GM20431 (cell line): Measurements from ENCODE around the gene HMMR.
"Not testable (repeated sequence)": the region's sequence is repeated elsewhere in the genome, so short reads cannot be mapped to it uniquely, and the experiment has no call there.

Source experiments
- in situ Hi-C: fragments of 300-500 bp; cut with MseI, MboI; formaldehyde crosslinking; loops from one replicate; pipeline ENCODE4 v1.15.0; 2020; ENCODE audit warnings: low sequenced_read_pairs; ENCODE audit not compliant: unreplicated experiment

The HMMR gene

GRCh38 chr5:163460562-163461171 is at the start of gene HMMR:
HMMR (plus strand) TSS chr5:163460632; CDS start chr5:163460693, 61 bp downstream.
- in situ Hi-C loops: no loop called here

GRCh38 chr5:163415673-163416072 is 44.8 kb upstream of the HMMR start:
- in situ Hi-C loops: not testable (repeated sequence)

- in situ Hi-C loops: no loop called here
These were observed 35.6 kb upstream of the HMMR start for GRCh38 chr5:163424836-163425235.

- in situ Hi-C loops: not testable (repeated sequence)
These were observed 34.3 kb upstream of the HMMR start for GRCh38 chr5:163426128-163426527.

GRCh38 chr5:163432544-163432943 is 27.9 kb upstream of the HMMR start:
- in situ Hi-C loops: no loop called here

GRCh38 chr5:163433271-163433670 is 27.2 kb upstream of the HMMR start:
- in situ Hi-C loops: no loop called here

- in situ Hi-C loops: no loop called here
These were observed 26.0 kb upstream of the HMMR start for GRCh38 chr5:163434401-163434866.

- in situ Hi-C loops: no loop called here
These were observed 23.9 kb upstream of the HMMR start for GRCh38 chr5:163436515-163436914.

- in situ Hi-C loops: no loop called here
These were observed 23.5 kb upstream of the HMMR start for GRCh38 chr5:163437011-163437308.

- in situ Hi-C loops: no loop called here
These were observed 22.9 kb upstream of the HMMR start, which contains the start of gene CCNG1 for GRCh38 chr5:163437309-163438182. CCNG1 (plus strand) TSS chr5:163437595; CDS start chr5:163439257, 1,662 bp downstream.

- in situ Hi-C loops: no loop called here
These were observed 21.4 kb upstream of the HMMR start for GRCh38 chr5:163439092-163439425.

GRCh38 chr5:163440954-163441353 is 19.5 kb upstream of the HMMR start:
- in situ Hi-C loops: no loop called here

GRCh38 chr5:163444526-163444925 is 15.9 kb upstream of the HMMR start:
- in situ Hi-C loops: no loop called here

GRCh38 chr5:163445345-163445744 is 15.1 kb upstream of the HMMR start:
- in situ Hi-C loops: no loop called here

GRCh38 chr5:163447191-163447590 is 13.2 kb upstream of the HMMR start:
- in situ Hi-C loops: no loop called here

GRCh38 chr5:163447875-163448274 is 12.6 kb upstream of the HMMR start:
- in situ Hi-C loops: no loop called here

GRCh38 chr5:163448491-163448890 is 11.9 kb upstream of the HMMR start:
- in situ Hi-C loops: no loop called here

GRCh38 chr5:163451489-163451888 is 8.9 kb upstream of the HMMR start:
- in situ Hi-C loops: no loop called here

GRCh38 chr5:163453705-163454104 is 6.7 kb upstream of the HMMR start:
- in situ Hi-C loops: no loop called here

GRCh38 chr5:163455406-163455805 is 5.0 kb upstream of the HMMR start:
- in situ Hi-C loops: not testable (repeated sequence)

- in situ Hi-C loops: no loop called here
These were observed 4.3 kb upstream of the HMMR start for GRCh38 chr5:163456029-163456589.
